CD8-positive, alpha-beta memory T cell (primary cell): ENCODE measurements around the gene NTM. TPM values are rescaled to one million over a fixed set of nuclear protein-coding genes. Genes with fewer than 3 reads are reported as not detected.
A peak's percentile ranks its signal among the peaks of the same experiment; 100 is the strongest.

ENCODE experiments used
- CTCF ChIA-PET: fragments of 350-600 bp; sonication (Branson Sonifier 250); formaldehyde crosslinking; loops from one replicate; lab custom pipeline; 2021; ENCODE audit warnings: antibody characterized with exemption; lab: Charles Lee
- POLR2A ChIA-PET: fragments of 350-600 bp; sonication (Branson Sonifier 250); formaldehyde crosslinking; loops from one replicate; lab custom pipeline; 2021; ENCODE audit warnings: antibody characterized with exemption; lab: Charles Lee
- DNase-seq, 5 donors: peaks; one replicate each; pipeline versions ENCODE4 v3.0.0 to v3.0.0-alpha.2; 2020 to 2022; ENCODE audit warnings: mixed read lengths in 1 of 5
- H3K27ac ChIP-seq: one replicate; pipeline ENCODE4 v1.7.0; 2013; ENCODE audit warnings: low read depth, mild to moderate bottlenecking, low read length, moderate library complexity
- H3K27me3 ChIP-seq: 2 replicates; pipeline ENCODE4 v1.7.0; 2013; ENCODE audit warnings: low read length, mild to moderate bottlenecking; ENCODE audit not compliant: insufficient read depth, poor library complexity, severe bottlenecking
- H3K36me3 ChIP-seq: 2 replicates; pipeline ENCODE4 v1.7.0; 2013; ENCODE audit warnings: mild to moderate bottlenecking, low read length, moderate library complexity; ENCODE audit not compliant: insufficient read depth
- H3K4me1 ChIP-seq: 2 replicates; pipeline ENCODE4 v1.7.0; 2013; ENCODE audit warnings: mild to moderate bottlenecking, low read length, moderate library complexity; ENCODE audit not compliant: insufficient read depth
- H3K4me3 ChIP-seq: 2 replicates; pipeline ENCODE4 v1.7.0; 2013; ENCODE audit warnings: mild to moderate bottlenecking, low read length
- H3K9me3 ChIP-seq: 2 replicates; pipeline ENCODE4 v1.7.0; 2013; ENCODE audit warnings: mild to moderate bottlenecking, low read length
- H3K27ac Mint-ChIP-seq, 8 donors: one replicate each; pipeline ENCODE4 v1.8.0; 2020 to 2021; ENCODE audit warnings: mixed read lengths in 8 of 8, mild to moderate bottlenecking in 6 of 8, inconsistent platforms in 3 of 8, moderate library complexity in 3 of 8
- H3K27me3 Mint-ChIP-seq, 2 donors: one replicate each; pipeline ENCODE4 v1.8.0; 2020 to 2021; ENCODE audit warnings: mixed read lengths in 2 of 2, mild to moderate bottlenecking in 1 of 2, moderate library complexity in 1 of 2
- H3K36me3 Mint-ChIP-seq, 3 donors: one replicate each; pipeline ENCODE4 v1.8.0; 2020 to 2021; ENCODE audit warnings: mixed read lengths in 3 of 3, inconsistent platforms in 1 of 3, mild to moderate bottlenecking in 1 of 3
- H3K4me1 Mint-ChIP-seq, 3 donors: one replicate each; pipeline ENCODE4 v1.8.0; 2020 to 2021; ENCODE audit warnings: mixed read lengths in 3 of 3, inconsistent platforms in 1 of 3, mild to moderate bottlenecking in 1 of 3
- H3K4me3 Mint-ChIP-seq, 7 donors: one replicate each; pipeline ENCODE4 v1.8.0; 2020 to 2021; ENCODE audit warnings: mixed read lengths in 7 of 7, mild to moderate bottlenecking in 6 of 7, moderate library complexity in 4 of 7, inconsistent platforms in 2 of 7
- H3K9me3 Mint-ChIP-seq, 5 donors: one replicate each; pipeline ENCODE4 v1.8.0; 2020 to 2022; ENCODE audit warnings: mixed read lengths in 5 of 5, mild to moderate bottlenecking in 3 of 5, moderate library complexity in 2 of 5, inconsistent platforms in 1 of 5
- polyA plus RNA-seq: library from polyadenylated mRNA; unstranded; fragments of 300-500 nt; fragmentation: Illumina TruSeq; gene quantifications from one replicate; pipeline ENCODE4 v1.2.3, GENCODE V29; 2021
- total RNA-seq, 2 experiments: library from RNA; stranded (reverse); gene quantifications; one replicate each; pipeline ENCODE4 v1.2.3, GENCODE V29; 2021

Gene NTM
- total and polyA plus RNA-seq, 3 experiments from 2014 or later: not detected

- Mint-ChIP-seq H3K4me3 (no peak overlapping the region), H3K27me3 (peaks cover 0 to 1% of the 10 kb centered on the region in 2 donors), H3K4me1 (no peaks in the 10 kb centered on the region), H3K27ac (peak overlapping the region in 1 of 8 donors; percentile 36), H3K9me3 (peaks cover 0 to 9% (median 0%) of the 10 kb centered on the region in 5 donors), H3K36me3 (no peaks in the 10 kb centered on the region)
- DNase-seq: no peak
- ChIA-PET CTCF (interaction anchor here (0.8 kb wide), 1 partner anchor 11 kb away, joined by 3 read pairs; no protein-coding TSS in a partner anchor), POLR2A (no interaction called here)
- H3K4me3 ChIP-seq: no peak overlapping the region
- H3K27me3 ChIP-seq: no peaks in the 10 kb centered on the region
- no peak overlapping the region for H3K27ac ChIP-seq
- no peaks in the 10 kb centered on the region for H3K4me1 ChIP-seq
- H3K36me3 ChIP-seq: no peaks in the 10 kb centered on the region
- H3K9me3 ChIP-seq: no peaks in the 10 kb centered on the region
Observed at GRCh38 chr11:131663405-131664200, 293.2 kb downstream of the NTM start.

GRCh38 chr11:131664293-131664692 lies 293.9 kb downstream of the NTM start:
- H3K27ac ChIP-seq: no peak overlapping the region
- CTCF ChIA-PET: no interaction called here
- H3K4me3 ChIP-seq: no peak overlapping the region
- no peaks in the 10 kb centered on the region for H3K9me3 ChIP-seq
- POLR2A ChIA-PET: no interaction called here
- H3K27me3 Mint-ChIP-seq: peaks cover 0 to 1% of the 10 kb centered on the region in 2 donors
- H3K27me3 ChIP-seq: no peaks in the 10 kb centered on the region
- H3K4me1 ChIP-seq: no peaks in the 10 kb centered on the region
- DNase-seq: no peak
- no peak overlapping the region for H3K27ac Mint-ChIP-seq
- H3K36me3 ChIP-seq: no peaks in the 10 kb centered on the region
- no peaks in the 10 kb centered on the region for H3K36me3 Mint-ChIP-seq
- no peak overlapping the region for H3K4me3 Mint-ChIP-seq
- H3K4me1 Mint-ChIP-seq: no peaks in the 10 kb centered on the region
- peaks cover 0 to 9% (median 0%) of the 10 kb centered on the region in 5 donors for H3K9me3 Mint-ChIP-seq

GRCh38 chr11:131664816-131665215 lies 294.4 kb downstream of the NTM start:
- no peak for DNase-seq
- peaks cover 0 to 6% (median 0%) of the 10 kb centered on the region in 5 donors for H3K9me3 Mint-ChIP-seq
- ChIA-PET POLR2A (no interaction called here), CTCF (no interaction called here)
- no peak overlapping the region for H3K27ac Mint-ChIP-seq
- H3K4me1 ChIP-seq: no peaks in the 10 kb centered on the region
- H3K36me3 Mint-ChIP-seq: no peaks in the 10 kb centered on the region
- peaks cover 0 to 1% of the 10 kb centered on the region in 2 donors for H3K27me3 Mint-ChIP-seq
- H3K36me3 ChIP-seq: no peaks in the 10 kb centered on the region
- H3K27ac ChIP-seq: no peak overlapping the region
- no peak overlapping the region for H3K4me3 ChIP-seq
- H3K9me3 ChIP-seq: no peaks in the 10 kb centered on the region
- no peak overlapping the region for H3K4me3 Mint-ChIP-seq
- H3K27me3 ChIP-seq: no peaks in the 10 kb centered on the region
- no peaks in the 10 kb centered on the region for H3K4me1 Mint-ChIP-seq

DNA sequence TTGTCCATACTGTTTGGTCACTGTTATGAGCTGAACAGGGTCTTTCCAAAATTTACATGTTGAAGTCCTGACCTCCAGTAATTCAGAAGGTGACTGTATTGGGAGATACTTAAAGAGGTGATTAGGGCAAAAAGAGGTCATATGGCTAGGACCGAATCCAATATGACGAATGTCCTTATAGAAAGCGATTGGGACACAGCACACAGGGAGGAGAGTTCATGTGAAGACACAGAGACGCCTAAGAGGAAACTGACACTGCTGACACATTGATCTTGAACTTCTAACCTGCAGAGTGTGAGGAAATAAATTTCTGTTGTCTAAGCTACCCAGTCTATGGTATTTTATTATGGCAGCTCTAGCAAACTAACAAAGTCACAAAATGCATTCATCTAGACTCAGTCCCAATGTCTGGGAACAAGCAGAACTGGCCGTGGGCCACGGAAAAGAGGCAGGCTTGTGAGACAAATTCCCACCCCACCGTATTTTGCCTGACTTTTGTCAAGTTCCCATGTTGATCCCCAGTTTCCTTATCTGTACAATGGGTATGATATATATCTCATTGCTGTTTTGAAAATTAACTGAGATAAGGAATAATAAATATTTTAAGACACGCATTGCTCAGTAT lies 295.0 kb downstream of the NTM start:
- no peaks in the 10 kb centered on the region for H3K4me1 Mint-ChIP-seq
- Histone ChIP-seq H3K4me3 (no peak overlapping the region), H3K27me3 (no peaks in the 10 kb centered on the region), H3K27ac (no peak overlapping the region), H3K9me3 (no peaks in the 10 kb centered on the region), H3K4me1 (no peaks in the 10 kb centered on the region), H3K36me3 (no peaks in the 10 kb centered on the region)
- peaks cover 0 to 6% (median 0%) of the 10 kb centered on the region in 5 donors for H3K9me3 Mint-ChIP-seq
- no peak overlapping the region for H3K4me3 Mint-ChIP-seq
- no peak overlapping the region for H3K27ac Mint-ChIP-seq
- CTCF ChIA-PET: no interaction called here
- POLR2A ChIA-PET: no interaction called here
- no peak for DNase-seq
- no peaks in the 10 kb centered on the region for H3K36me3 Mint-ChIP-seq
- peaks cover 0 to 1% of the 10 kb centered on the region in 2 donors for H3K27me3 Mint-ChIP-seq

GRCh38 chr11:131666006-131666405 lies 295.6 kb downstream of the NTM start:
- Mint-ChIP-seq H3K9me3 (peaks cover 0 to 3% (median 0%) of the 10 kb centered on the region in 5 donors), H3K4me3 (no peak overlapping the region), H3K4me1 (no peaks in the 10 kb centered on the region), H3K36me3 (no peaks in the 10 kb centered on the region), H3K27me3 (peaks cover 0 to 3% of the 10 kb centered on the region in 2 donors), H3K27ac (no peak overlapping the region)
- POLR2A ChIA-PET: no interaction called here
- Histone ChIP-seq H3K4me1 (no peaks in the 10 kb centered on the region), H3K9me3 (no peaks in the 10 kb centered on the region), H3K36me3 (no peaks in the 10 kb centered on the region), H3K27me3 (no peaks in the 10 kb centered on the region), H3K27ac (no peak overlapping the region), H3K4me3 (no peak overlapping the region)
- no peak for DNase-seq
- CTCF ChIA-PET: no interaction called here

DNA sequence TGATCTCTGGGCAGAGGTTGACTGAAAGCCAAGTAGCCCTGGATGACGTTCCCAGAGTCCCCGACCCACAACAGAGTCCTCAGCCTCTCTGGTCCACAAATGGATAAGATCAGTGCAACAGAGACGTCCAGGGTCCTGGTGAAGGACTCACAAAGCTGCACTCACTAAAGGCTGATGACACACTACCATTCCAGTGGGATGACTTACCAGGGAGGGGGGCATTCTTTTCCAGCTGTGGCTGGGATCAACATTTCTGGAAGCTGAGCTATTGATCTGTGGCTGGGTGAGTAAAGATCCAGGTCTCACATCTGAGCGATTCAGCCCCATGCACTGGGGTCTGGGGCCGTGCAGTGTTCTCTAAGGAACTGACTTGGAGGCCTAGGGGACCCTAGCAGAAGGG lies 296.2 kb downstream of the NTM start:
- CTCF ChIA-PET: no interaction called here
- no peaks in the 10 kb centered on the region for H3K4me1 ChIP-seq
- no peak overlapping the region for H3K27ac ChIP-seq
- H3K4me1 Mint-ChIP-seq: no peaks in the 10 kb centered on the region
- no peaks in the 10 kb centered on the region for H3K27me3 ChIP-seq
- DNase-seq: no peak
- no peak overlapping the region for H3K4me3 ChIP-seq
- no peak overlapping the region for H3K4me3 Mint-ChIP-seq
- no peaks in the 10 kb centered on the region for H3K36me3 Mint-ChIP-seq
- no peak overlapping the region for H3K27ac Mint-ChIP-seq
- H3K9me3 Mint-ChIP-seq: peaks cover 0 to 3% (median 0%) of the 10 kb centered on the region in 5 donors
- POLR2A ChIA-PET: no interaction called here
- H3K27me3 Mint-ChIP-seq: peaks cover 0 to 1% of the 10 kb centered on the region in 2 donors
- H3K36me3 ChIP-seq: no peaks in the 10 kb centered on the region
- no peaks in the 10 kb centered on the region for H3K9me3 ChIP-seq

DNA sequence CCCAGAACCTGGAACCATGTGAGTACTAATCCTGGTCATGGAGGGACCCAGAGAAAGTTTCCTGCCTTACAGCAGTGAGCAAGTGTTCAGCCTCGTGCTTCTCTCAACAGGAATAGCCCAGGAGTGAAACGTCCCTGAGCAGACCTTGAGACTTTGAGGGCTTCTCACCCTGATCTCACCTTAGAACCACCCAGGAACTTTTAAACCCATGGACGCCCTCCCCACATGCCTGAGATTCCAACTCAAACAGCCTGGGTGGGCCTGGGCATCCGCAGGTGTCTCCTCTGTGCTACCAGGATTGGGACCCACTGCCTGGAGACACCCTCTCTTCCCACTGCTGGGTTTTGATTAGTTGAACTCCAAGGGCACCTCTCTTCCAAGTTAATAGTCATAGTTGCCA lies 297.2 kb downstream of the NTM start:
- Mint-ChIP-seq H3K27ac (no peak overlapping the region), H3K9me3 (peaks cover 0 to 3% (median 0%) of the 10 kb centered on the region in 5 donors), H3K4me1 (no peaks in the 10 kb centered on the region), H3K27me3 (peaks cover 0 to 1% of the 10 kb centered on the region in 2 donors), H3K36me3 (no peaks in the 10 kb centered on the region), H3K4me3 (no peak overlapping the region)
- H3K27ac ChIP-seq: no peak overlapping the region
- CTCF ChIA-PET: no interaction called here
- no peak for DNase-seq
- POLR2A ChIA-PET: no interaction called here
- no peaks in the 10 kb centered on the region for H3K27me3 ChIP-seq
- H3K4me3 ChIP-seq: no peak overlapping the region
- H3K36me3 ChIP-seq: no peaks in the 10 kb centered on the region
- H3K4me1 ChIP-seq: no peaks in the 10 kb centered on the region
- H3K9me3 ChIP-seq: no peaks in the 10 kb centered on the region
